ENCODE data around the gene TNKS2. TPM values are rescaled to one million over a fixed set of nuclear protein-coding genes. Genes with fewer than 3 reads are reported as not detected.

The TNKS2 gene
- total and polyA plus RNA-seq, 3 donors from 2014 or later, result 23.4 to 36.1 (median 31.3) TPM

GRCh38 chr10:91797048-91797690, 1.1 kb upstream of the TNKS2 start:
- Histone ChIP-seq H3K4me3 (peak overlapping the region; percentile 79 to 89), H3K4me1 (peaks cover 18% of the 10 kb centered on the region), H3K27me3 (no peaks in the 10 kb centered on the region), H3K9me3 (no peaks in the 10 kb centered on the region), H3K27ac (peak overlapping the region; percentile 83 to 97), H3K36me3 (ENCODE audit: low read depth, missing control alignments) (no peaks in the 10 kb centered on the region)
- no peak for DNase-seq
- intact Hi-C loops (cut with DNase I; ENCODE audit: low total_unique reads), result no loop called here
- 29 to 31% methylated on average over 3 of the region's 3 CpGs for WGBS, 2 donors
- TF ChIP-seq POLR2A (IDR thresholded peaks at IDR 0.05) (no peak), CTCF (IDR thresholded peaks at IDR 0.05) (no peak)

GRCh38 chr10:91798649-91799611, 704 bp downstream of the TNKS2 start:
- Histone ChIP-seq H3K27me3 (no peaks in the 10 kb centered on the region), H3K9me3 (no peaks in the 10 kb centered on the region), H3K4me3 (peak overlapping the region; percentile 79 to 89), H3K4me1 (peaks cover 18% of the 10 kb centered on the region), H3K27ac (peak overlapping the region; percentile 83 to 97), H3K36me3 (ENCODE audit: low read depth, missing control alignments) (no peaks in the 10 kb centered on the region)
- TF ChIP-seq CTCF (IDR thresholded peaks at IDR 0.05) (no peak), POLR2A (IDR thresholded peaks at IDR 0.05) (no peak)
- 1% methylated on average over 16 to 25 of the region's 54 CpGs for WGBS, 2 donors
- peak; percentile 49 for DNase-seq
- intact Hi-C loops (cut with DNase I; ENCODE audit: low total_unique reads), result no loop called here

GRCh38 chr10:91799612-91799975, 1.4 kb downstream of the TNKS2 start:
- intact Hi-C loops (cut with DNase I; ENCODE audit: low total_unique reads), result no loop called here
- 16 to 23% methylated on average over 4 of the region's 4 CpGs for WGBS, 2 donors
- TF ChIP-seq POLR2A (IDR thresholded peaks at IDR 0.05) (no peak), CTCF (IDR thresholded peaks at IDR 0.05) (no peak)
- Histone ChIP-seq H3K27ac (peak overlapping the region in 1 of 2 donors; percentile 97), H3K36me3 (ENCODE audit: low read depth, missing control alignments) (no peaks in the 10 kb centered on the region), H3K27me3 (no peaks in the 10 kb centered on the region), H3K9me3 (no peaks in the 10 kb centered on the region), H3K4me3 (peak overlapping the region; percentile 79 to 89), H3K4me1 (peaks cover 18% of the 10 kb centered on the region)
- DNase-seq, result no peak

- no peak for TF ChIP-seq POLR2A (IDR thresholded peaks at IDR 0.05)
- TF ChIP-seq CTCF (IDR thresholded peaks at IDR 0.05), result no peak
- 43 to 46% methylated on average over 5 of the region's 5 CpGs for WGBS, 2 donors
- H3K4me1 ChIP-seq, result peaks cover 18% of the 10 kb centered on the region
- intact Hi-C loops (cut with DNase I; ENCODE audit: low total_unique reads), result no loop called here
- DNase-seq, result no peak
- no peaks in the 10 kb centered on the region for H3K27me3 ChIP-seq
- peak overlapping the region in 1 of 2 donors; percentile 97 for H3K27ac ChIP-seq
- H3K36me3 ChIP-seq (ENCODE audit: low read depth, missing control alignments), result no peaks in the 10 kb centered on the region
- H3K4me3 ChIP-seq, result no peak overlapping the region
- no peaks in the 10 kb centered on the region for H3K9me3 ChIP-seq
These were observed 2.0 kb downstream of the TNKS2 start for GRCh38 chr10:91800182-91800581.
